ENCODE measurements around the gene UST. TPM values are rescaled to one million over a fixed set of nuclear protein-coding genes. Genes with fewer than 3 reads are reported as not detected.

Gene UST
- polyA plus RNA-seq, 1 experiment = 21.4 TPM

DNA sequence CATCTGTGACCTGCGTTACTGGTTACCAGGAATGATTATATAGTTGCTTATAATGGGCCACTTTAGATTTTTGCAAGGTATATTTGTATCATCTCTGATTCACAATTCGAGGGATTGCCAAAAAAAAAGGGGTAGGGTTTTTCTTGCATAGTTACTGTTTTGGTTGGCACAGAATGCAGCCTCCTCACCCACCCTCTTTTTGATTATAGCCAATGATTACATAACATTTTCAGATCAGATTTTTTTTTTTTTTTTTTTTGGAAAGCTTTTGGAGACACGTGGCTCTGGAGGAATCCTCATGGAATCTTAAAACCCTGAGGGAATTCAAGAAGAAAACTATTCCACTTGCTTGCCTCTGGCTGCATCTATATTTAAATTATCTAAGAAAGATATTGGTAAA, 53.7 kb downstream of the UST start:
- TF ChIP-seq, protein P1, sequence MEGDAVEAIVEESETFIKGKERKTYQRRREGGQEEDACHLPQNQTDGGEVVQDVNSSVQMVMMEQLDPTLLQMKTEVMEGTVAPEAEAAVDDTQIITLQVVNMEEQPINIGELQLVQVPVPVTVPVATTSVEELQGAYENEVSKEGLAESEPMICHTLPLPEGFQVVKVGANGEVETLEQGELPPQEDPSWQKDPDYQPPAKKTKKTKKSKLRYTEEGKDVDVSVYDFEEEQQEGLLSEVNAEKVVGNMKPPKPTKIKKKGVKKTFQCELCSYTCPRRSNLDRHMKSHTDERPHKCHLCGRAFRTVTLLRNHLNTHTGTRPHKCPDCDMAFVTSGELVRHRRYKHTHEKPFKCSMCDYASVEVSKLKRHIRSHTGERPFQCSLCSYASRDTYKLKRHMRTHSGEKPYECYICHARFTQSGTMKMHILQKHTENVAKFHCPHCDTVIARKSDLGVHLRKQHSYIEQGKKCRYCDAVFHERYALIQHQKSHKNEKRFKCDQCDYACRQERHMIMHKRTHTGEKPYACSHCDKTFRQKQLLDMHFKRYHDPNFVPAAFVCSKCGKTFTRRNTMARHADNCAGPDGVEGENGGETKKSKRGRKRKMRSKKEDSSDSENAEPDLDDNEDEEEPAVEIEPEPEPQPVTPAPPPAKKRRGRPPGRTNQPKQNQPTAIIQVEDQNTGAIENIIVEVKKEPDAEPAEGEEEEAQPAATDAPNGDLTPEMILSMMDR (IDR thresholded peaks at IDR 0.05; ENCODE audit: low read depth, low read length) = no peak
- DNase-seq (ENCODE audit: low read depth, low spot score) = no peak
- no peak overlapping the region for H3K4me3 ChIP-seq (ENCODE audit: low read depth, low read length)
- H3K9me3 ChIP-seq (ENCODE audit: control insufficient read depth, insufficient read depth, low read length) = no peaks in the 10 kb centered on the region
- no peaks in the 10 kb centered on the region for H3K27me3 ChIP-seq (ENCODE audit: control insufficient read depth, insufficient read depth, low read length)
- ChIA-PET POLR2A (interaction anchor here (0.6 kb wide), 1 partner anchor 57 kb away, joined by 6 read pairs; no protein-coding TSS in a partner anchor), CTCF (no interaction called here)
- H3K27ac ChIP-seq (ENCODE audit: low read depth, low read length) = no peak overlapping the region

DNA sequence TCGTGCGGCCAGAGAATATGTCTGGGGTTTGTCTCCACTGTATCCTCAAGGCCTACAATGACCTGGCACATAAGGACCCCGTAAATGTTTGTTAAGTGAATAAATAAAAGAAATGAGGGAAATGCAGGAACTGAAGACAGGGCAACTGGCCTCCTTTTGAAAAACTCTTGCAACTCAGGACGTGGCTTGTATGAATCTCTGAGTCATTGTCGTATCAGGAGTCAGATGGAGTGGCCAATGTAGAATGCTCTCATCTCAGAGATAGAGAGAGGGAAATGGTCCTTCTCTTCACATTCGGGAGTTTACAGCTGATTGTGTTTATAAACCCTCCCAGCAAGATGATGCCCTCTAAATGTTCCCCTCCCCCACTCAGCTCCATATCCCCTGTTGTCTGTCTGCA, 57.1 kb downstream of the UST start:
- Histone ChIP-seq H3K4me3 (ENCODE audit: low read depth, low read length) (no peak overlapping the region), H3K27ac (ENCODE audit: low read depth, low read length) (no peak overlapping the region), H3K9me3 (ENCODE audit: control insufficient read depth, insufficient read depth, low read length) (no peaks in the 10 kb centered on the region), H3K27me3 (ENCODE audit: control insufficient read depth, insufficient read depth, low read length) (no peaks in the 10 kb centered on the region)
- CTCF ChIA-PET = interaction anchor here (0.6 to 0.9 kb wide), 2 partner anchors 222 to 226 kb away, joined by 3 to 4 read pairs; no protein-coding TSS in a partner anchor
- DNase-seq (ENCODE audit: low read depth, low spot score) = no peak
- TF ChIP-seq, protein P1 (IDR thresholded peaks at IDR 0.05; ENCODE audit: low read depth, low read length) = no peak
- POLR2A ChIA-PET = no interaction called here

DNA sequence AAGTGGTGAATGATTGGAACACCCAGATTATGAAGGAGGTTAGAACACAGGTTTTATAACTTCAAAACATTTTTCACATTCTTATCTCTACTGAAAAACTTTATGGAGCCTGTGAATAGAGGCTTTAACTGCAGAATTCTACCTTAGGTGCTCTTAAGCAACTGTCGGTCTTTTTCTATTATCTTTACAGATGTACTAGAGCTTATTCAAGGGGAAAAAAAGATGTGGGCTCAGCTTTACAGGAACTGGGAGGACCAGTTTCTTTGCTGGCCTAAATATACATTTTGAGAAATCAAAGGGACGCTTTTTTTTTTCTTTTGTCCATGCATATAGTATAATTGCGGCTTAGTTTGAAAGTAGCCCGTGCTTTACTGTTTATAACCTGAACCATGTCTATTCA, 58.9 kb downstream of the UST start:
- Histone ChIP-seq H3K27ac (ENCODE audit: low read depth, low read length) (no peak overlapping the region), H3K9me3 (ENCODE audit: control insufficient read depth, insufficient read depth, low read length) (no peaks in the 10 kb centered on the region), H3K4me3 (ENCODE audit: low read depth, low read length) (no peak overlapping the region), H3K27me3 (ENCODE audit: control insufficient read depth, insufficient read depth, low read length) (no peaks in the 10 kb centered on the region)
- ChIA-PET CTCF (no interaction called here), POLR2A (no interaction called here)
- DNase-seq (ENCODE audit: low read depth, low spot score) = no peak
- TF ChIP-seq, protein P1 (IDR thresholded peaks at IDR 0.05; ENCODE audit: low read depth, low read length) = no peak

DNA sequence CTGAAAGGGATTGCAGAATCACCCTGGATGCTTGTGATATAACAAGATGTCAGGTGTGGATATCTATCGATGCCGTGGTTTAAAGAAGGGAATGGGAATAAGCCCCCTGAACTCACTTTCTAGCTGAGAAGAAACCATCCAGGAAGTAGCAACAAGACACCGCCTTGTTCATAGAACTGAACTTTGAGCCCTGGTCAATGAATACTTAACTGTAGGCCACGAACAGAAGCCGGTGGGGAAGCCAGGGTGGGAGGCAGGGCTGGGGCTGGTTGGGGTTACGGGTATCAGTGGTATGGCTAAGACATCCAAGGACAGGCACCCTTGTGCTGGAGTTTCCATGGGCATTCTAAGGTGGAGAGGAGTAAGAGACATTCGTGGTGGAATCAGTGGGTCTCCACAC, 61.0 kb downstream of the UST start:
- CTCF ChIA-PET = no interaction called here
- no peak overlapping the region for H3K4me3 ChIP-seq (ENCODE audit: low read depth, low read length)
- POLR2A ChIA-PET = no interaction called here
- H3K27ac ChIP-seq (ENCODE audit: low read depth, low read length) = no peak overlapping the region
- H3K27me3 ChIP-seq (ENCODE audit: control insufficient read depth, insufficient read depth, low read length) = no peaks in the 10 kb centered on the region
- DNase-seq (ENCODE audit: low read depth, low spot score) = no peak
- TF ChIP-seq, protein P1 (IDR thresholded peaks at IDR 0.05; ENCODE audit: low read depth, low read length) = no peak
- H3K9me3 ChIP-seq (ENCODE audit: control insufficient read depth, insufficient read depth, low read length) = peaks cover 4% of the 10 kb centered on the region; the same call in 1 of the 2 replicates

DNA sequence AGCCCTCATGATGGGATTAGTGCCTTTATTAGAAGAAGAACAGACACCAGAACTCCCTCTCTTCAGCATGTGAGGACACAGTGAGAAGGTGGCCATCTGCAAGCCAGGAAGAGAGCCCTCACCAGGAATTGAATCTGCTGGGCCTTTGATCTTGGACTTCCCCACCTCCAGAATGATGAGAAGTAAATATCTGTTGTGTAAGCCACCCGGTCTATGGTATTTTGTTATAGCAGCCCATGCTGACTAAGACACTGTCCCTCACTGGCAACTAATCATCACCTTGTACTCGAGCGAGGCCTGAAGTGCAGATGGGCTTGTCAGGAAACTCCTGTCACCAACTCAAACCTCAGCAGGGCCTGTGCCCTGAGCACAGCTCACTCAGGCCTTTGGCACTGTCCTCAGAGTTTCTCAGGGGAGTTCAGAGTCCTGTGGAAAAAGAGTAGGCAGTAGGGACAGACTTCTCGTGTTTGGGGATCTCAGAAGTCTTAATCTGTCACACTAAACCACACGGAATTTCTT, 62.0 kb downstream of the UST start:
- no peak overlapping the region for H3K4me3 ChIP-seq (ENCODE audit: low read depth, low read length)

More for the DNA sequence above, 62.0 kb downstream of the UST start:
- H3K27ac ChIP-seq (ENCODE audit: low read depth, low read length) = no peak overlapping the region
- H3K27me3 ChIP-seq (ENCODE audit: control insufficient read depth, insufficient read depth, low read length) = no peaks in the 10 kb centered on the region
- DNase-seq (ENCODE audit: low read depth, low spot score) = no peak
- CTCF ChIA-PET = no interaction called here
- TF ChIP-seq, protein P1 (IDR thresholded peaks at IDR 0.05; ENCODE audit: low read depth, low read length) = no peak
- POLR2A ChIA-PET = no interaction called here
- H3K9me3 ChIP-seq (ENCODE audit: control insufficient read depth, insufficient read depth, low read length) = peaks cover 4% of the 10 kb centered on the region; the same call in 1 of the 2 replicates

Data from AG04450 (cell line).